ENCODE data around the gene ODAD4. TPM values are rescaled to one million over a fixed set of nuclear protein-coding genes. Genes with fewer than 3 reads are reported as not detected.

The ODAD4 gene
- total and polyA plus RNA-seq, 2 of the 4 experiments (the other 2 are of a cell fraction), result 0.38 to 0.54 TPM

DNA sequence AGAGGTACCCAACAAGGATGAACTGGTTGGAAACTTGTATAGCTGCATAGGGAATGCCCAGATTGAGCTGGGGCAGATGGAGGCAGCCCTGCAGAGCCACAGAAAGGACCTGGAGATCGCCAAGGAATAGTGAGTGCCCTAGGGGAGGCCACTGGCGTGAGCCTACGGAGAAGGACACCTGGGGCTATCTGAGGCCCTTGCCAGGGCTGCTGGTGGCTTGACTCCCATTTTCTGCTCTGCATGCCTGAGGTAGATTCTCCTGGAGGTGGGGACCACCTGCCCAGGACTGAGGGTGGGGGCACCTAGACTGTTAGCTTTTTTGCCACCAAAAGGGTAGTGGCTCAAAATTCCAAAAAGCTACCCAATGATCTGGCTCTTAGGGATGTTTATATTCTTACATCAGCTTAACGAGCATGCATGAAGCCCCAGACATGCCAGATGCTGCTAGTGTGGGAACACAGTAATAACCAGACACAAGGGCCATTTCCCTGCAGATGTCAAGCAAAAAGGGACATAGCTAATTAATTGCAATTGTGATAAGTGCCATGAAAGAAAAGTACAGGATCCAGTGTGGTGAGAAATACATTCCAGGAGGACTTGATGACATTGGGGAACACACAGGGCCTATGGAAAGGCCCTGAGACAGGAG is 8.8 kb downstream of the ODAD4 start:
- no peak overlapping the region for H3K18ac ChIP-seq (ENCODE audit: low read depth, low read length)
- H3K9me3 ChIP-seq (ENCODE audit: control insufficient read depth, insufficient read depth, low read length), result no peaks in the 10 kb centered on the region
- BruUV-seq (replicated peaks), result no TSS peak
- H3K79me1 ChIP-seq (ENCODE audit: low read depth in 1 of 2, low read length in 2 of 2), result no peaks in the 10 kb centered on the region
- in situ Hi-C loops (cut with MboI; ENCODE audit: low sequenced_read_pairs), result no loop called here
- no peak overlapping the region for H3K9ac ChIP-seq (ENCODE audit: low read depth, low read length)
- H2AFZ ChIP-seq (replicated peaks; ENCODE audit: low read length, poor library complexity), result no peak overlapping the region
- no peak overlapping the region for H2AK9ac ChIP-seq (replicated peaks; ENCODE audit: low read depth, low read length, poor library complexity)
- no peak overlapping the region for H4K8ac ChIP-seq (ENCODE audit: low read depth in 2 of 2, low read length in 2 of 2)
- H3K4ac ChIP-seq (ENCODE audit: low read depth, low read length), result no peak overlapping the region
- H3K14ac ChIP-seq (replicated peaks; ENCODE audit: low read depth, low read length), result no peak overlapping the region
- no peak overlapping the region for H4K91ac ChIP-seq (ENCODE audit: insufficient read depth, low read depth, low read length)
- no peak overlapping the region for H2AK5ac ChIP-seq (ENCODE audit: low read depth, low read length)
- ChIA-PET CTCF (no interaction called here), POLR2A (ENCODE audit: unreplicated experiment) (no interaction called here)
- H4K5ac ChIP-seq (ENCODE audit: low read depth, low read length), result no peak overlapping the region
- no peak overlapping the region for H3K4me3 ChIP-seq (ENCODE audit: insufficient read depth, low read depth, low read length)
- H2BK20ac ChIP-seq (ENCODE audit: low read depth, low read length), result no peak overlapping the region
- no peak overlapping the region for H2BK5ac ChIP-seq (ENCODE audit: low read depth, low read length, poor library complexity, severe bottlenecking)
- no peaks in the 10 kb centered on the region for H4K20me1 ChIP-seq (ENCODE audit: insufficient read depth, low read length)
- H3K4me1 ChIP-seq (ENCODE audit: control insufficient read depth, insufficient read depth, low read length), result no peaks in the 10 kb centered on the region
- H3K23ac ChIP-seq (ENCODE audit: low read depth, low read length), result no peak overlapping the region
- H3K36me3 ChIP-seq (ENCODE audit: control insufficient read depth, insufficient read depth, low read length), result peaks cover 3% of the 10 kb centered on the region
- H3K4me2 ChIP-seq (ENCODE audit: low read depth, low read length), result no peak overlapping the region
- no peak overlapping the region for H3K56ac ChIP-seq (ENCODE audit: extremely low read depth, insufficient read depth, low read length)
- H3K27me3 ChIP-seq (ENCODE audit: control insufficient read depth, insufficient read depth, low read length), result no peaks in the 10 kb centered on the region
- H2BK15ac ChIP-seq (ENCODE audit: low read depth, low read length), result no peak overlapping the region
- TF ChIP-seq MXI1 (IDR thresholded peaks at IDR 0.05; ENCODE audit: borderline replicate concordance, low read depth, low read length), result no peak
- TF ChIP-seq NFE2L2 (IDR thresholded peaks at IDR 0.05; ENCODE audit: low read depth, low read length), result no peak
- no peak for TF ChIP-seq MAZ (IDR thresholded peaks at IDR 0.05; ENCODE audit: borderline replicate concordance, low read depth, low read length)
- no peak for TF ChIP-seq RCOR1 (IDR thresholded peaks at IDR 0.05; ENCODE audit: insufficient replicate concordance, low read length)
- TF ChIP-seq, protein P1, sequence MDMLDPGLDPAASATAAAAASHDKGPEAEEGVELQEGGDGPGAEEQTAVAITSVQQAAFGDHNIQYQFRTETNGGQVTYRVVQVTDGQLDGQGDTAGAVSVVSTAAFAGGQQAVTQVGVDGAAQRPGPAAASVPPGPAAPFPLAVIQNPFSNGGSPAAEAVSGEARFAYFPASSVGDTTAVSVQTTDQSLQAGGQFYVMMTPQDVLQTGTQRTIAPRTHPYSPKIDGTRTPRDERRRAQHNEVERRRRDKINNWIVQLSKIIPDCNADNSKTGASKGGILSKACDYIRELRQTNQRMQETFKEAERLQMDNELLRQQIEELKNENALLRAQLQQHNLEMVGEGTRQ (IDR thresholded peaks at IDR 0.05; ENCODE audit: low read depth, low read length), result no peak
- TF ChIP-seq FOS (IDR thresholded peaks at IDR 0.05; ENCODE audit: low read depth, low read length), result no peak
- no peak for TF ChIP-seq MAFK (IDR thresholded peaks at IDR 0.05; ENCODE audit: low read depth, low read length)
- WGBS, 2 experiments (ENCODE audit: extremely low coverage in 2 of 2, insufficient read length in 1 of 2), result 68% methylated on average over 3 of the region's 4 CpGs; no CpG with 5 or more reads in 1 of the 2 experiments
- no peak for ATAC-seq (ENCODE audit: low read depth)
- no peaks in the 10 kb centered on the region; the same call in 1 of the 2 replicates for H3K9me1 ChIP-seq (ENCODE audit: insufficient read depth, low read length)
- intact Hi-C loops (cut with micrococcal nuclease), result no loop called here
- dilution Hi-C loops (cut with HindIII; ENCODE audit: low sequenced_read_pairs, unreplicated experiment), result no loop called here
- no peak overlapping the region for H3K27ac ChIP-seq (ENCODE audit: insufficient read depth, low read length)
- DNase-seq, result no peak
- no peak overlapping the region for H2BK120ac ChIP-seq (ENCODE audit: low read depth, low read length)
